DOHH2 (cell line): Measurements from ENCODE around the gene EPAS1.

ENCODE experiments used
- H3F3A ChIP-seq: fragments of 200-600 bp; sonication (generic), shearing (Covaris generic); 2 replicates; pipeline ENCODE4 v1.6.0; 2016; ENCODE audit warnings: antibody characterized with exemption, mild to moderate bottlenecking; ENCODE audit not compliant: control insufficient read depth, insufficient read depth
- H3K27ac ChIP-seq: fragments of 200-600 bp; sonication (generic); 2 replicates; pipeline ENCODE4 v1.5.1; 2014; ENCODE audit warnings: low read depth, mild to moderate bottlenecking, low read length, moderate library complexity
- H3K27me3 ChIP-seq: fragments of 200-600 bp; sonication (generic); 2 replicates; pipeline ENCODE4 v1.6.1; 2014; ENCODE audit warnings: mild to moderate bottlenecking, low read length, mixed read lengths; ENCODE audit not compliant: control insufficient read depth
- H3K36me3 ChIP-seq: fragments of 200-600 bp; sonication (generic); 2 replicates; pipeline ENCODE4 v1.6.1; 2014; ENCODE audit warnings: mild to moderate bottlenecking, low read length, moderate library complexity, mixed read lengths; ENCODE audit not compliant: control insufficient read depth
- H3K4me1 ChIP-seq: fragments of 200-600 bp; sonication (generic); 2 replicates; pipeline ENCODE4 v1.6.1; 2014; ENCODE audit warnings: mild to moderate bottlenecking, low read length, mixed read lengths; ENCODE audit not compliant: control insufficient read depth
- H3K4me2 ChIP-seq: fragments of 200-600 bp; sonication (generic); 2 replicates; pipeline ENCODE4 v1.6.0; 2014; ENCODE audit warnings: mild to moderate bottlenecking, low read length, moderate library complexity
- H3K4me3 ChIP-seq: fragments of 200-600 bp; sonication (generic); 2 replicates; pipeline ENCODE4 v1.5.1; 2014; ENCODE audit warnings: mild to moderate bottlenecking, low read length, mixed read lengths
- H3K79me2 ChIP-seq: fragments of 200-600 bp; sonication (generic); 2 replicates; pipeline ENCODE4 v1.6.1; 2014; ENCODE audit warnings: mild to moderate bottlenecking, low read length, mixed read lengths; ENCODE audit not compliant: control insufficient read depth
- H3K9me2 ChIP-seq: fragments of 200-600 bp; sonication (generic); replicated peaks from 2 replicates; pipeline ENCODE4 v1.6.1; 2014; ENCODE audit warnings: mild to moderate bottlenecking, low read length, mixed read lengths; ENCODE audit not compliant: control insufficient read depth
- H3K9me3 ChIP-seq: fragments of 200-600 bp; sonication (generic); 2 replicates; pipeline ENCODE4 v1.6.1; 2014; ENCODE audit warnings: antibody characterized with exemption, low read length, mixed read lengths; ENCODE audit not compliant: control insufficient read depth, insufficient read depth
- H4K20me1 ChIP-seq: fragments of 200-600 bp; sonication (generic); 2 replicates; pipeline ENCODE4 v1.6.0; 2014; ENCODE audit warnings: low read depth, mild to moderate bottlenecking, antibody characterized with exemption, low read length, moderate library complexity; ENCODE audit not compliant: control insufficient read depth, insufficient read depth
- CTCF ChIP-seq: fragments of 200-600 bp; sonication (generic); IDR thresholded peaks from one replicate; pipeline ENCODE4 v1.5.1; 2014; ENCODE audit warnings: antibody characterized with exemption, mild to moderate bottlenecking, low read depth, low read length; ENCODE audit not compliant: poor library complexity, severe bottlenecking
- EZH2phosphoT487 ChIP-seq: fragments of 200-600 bp; sonication (generic); IDR thresholded peaks from 2 replicates; pipeline ENCODE4 v1.6.1; 2017; ENCODE audit warnings: borderline replicate concordance, mild to moderate bottlenecking, antibody characterized with exemption, low read length, moderate library complexity, mixed read lengths

Gene EPAS1

GRCh38 chr2:46362667-46363012 is 65.4 kb downstream of the EPAS1 start:
- H3F3A ChIP-seq: no peaks in the 10 kb centered on the region
- no peaks in the 10 kb centered on the region for H3K9me3 ChIP-seq
- no peak overlapping the region for H3K4me2 ChIP-seq
- no peak overlapping the region for H3K27ac ChIP-seq
- H3K9me2 ChIP-seq: no peaks in the 10 kb centered on the region
- no peak overlapping the region for H3K4me3 ChIP-seq
- H3K4me1 ChIP-seq: no peaks in the 10 kb centered on the region
- no peak for TF ChIP-seq CTCF
- no peak for TF ChIP-seq EZH2phosphoT487
- no peaks in the 10 kb centered on the region for H3K36me3 ChIP-seq
- H3K27me3 ChIP-seq: peaks cover 10% of the 10 kb centered on the region
- no peaks in the 10 kb centered on the region for H3K79me2 ChIP-seq
- H4K20me1 ChIP-seq: no peaks in the 10 kb centered on the region

DNA sequence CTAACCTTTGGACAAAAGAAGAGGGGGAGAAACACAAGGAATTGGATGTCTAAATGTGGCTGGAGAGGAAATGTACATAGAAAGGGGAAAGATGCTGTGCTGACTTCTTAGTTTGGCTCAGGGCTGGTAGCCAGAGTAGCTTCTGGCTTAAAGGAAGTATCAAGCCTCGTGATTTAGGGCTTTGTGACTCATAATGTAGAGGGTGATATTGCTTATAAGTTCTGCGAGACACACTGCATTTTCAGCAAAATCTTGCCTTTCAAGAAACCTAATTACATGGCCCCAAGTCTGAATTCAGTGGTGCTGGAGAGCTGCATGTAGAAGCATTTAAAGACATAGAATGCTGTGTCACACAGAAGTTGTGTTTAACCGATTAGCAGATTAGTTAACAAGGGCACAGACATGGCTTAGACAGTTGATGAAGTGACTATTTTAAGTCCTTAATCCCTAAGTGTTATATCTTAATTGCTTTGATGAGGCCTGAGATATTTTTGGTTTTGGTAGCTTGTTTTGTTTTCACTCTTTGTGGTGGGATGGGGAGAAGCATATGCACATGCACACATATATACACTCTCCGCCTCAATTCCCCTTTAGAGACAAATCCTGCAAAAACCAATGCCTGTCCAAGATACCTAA is 66.4 kb downstream of the EPAS1 start:
- no peak overlapping the region for H3K27ac ChIP-seq
- no peak overlapping the region for H3K4me3 ChIP-seq
- H3K4me2 ChIP-seq: no peak overlapping the region
- H3K9me2 ChIP-seq: no peaks in the 10 kb centered on the region
- H4K20me1 ChIP-seq: no peaks in the 10 kb centered on the region
- peaks cover 17% of the 10 kb centered on the region for H3K27me3 ChIP-seq
- no peaks in the 10 kb centered on the region for H3K79me2 ChIP-seq
- H3F3A ChIP-seq: no peaks in the 10 kb centered on the region
- TF ChIP-seq CTCF (no peak), EZH2phosphoT487 (no peak)
- no peaks in the 10 kb centered on the region for H3K36me3 ChIP-seq
- H3K9me3 ChIP-seq: no peaks in the 10 kb centered on the region
- H3K4me1 ChIP-seq: peaks cover 6% of the 10 kb centered on the region

DNA sequence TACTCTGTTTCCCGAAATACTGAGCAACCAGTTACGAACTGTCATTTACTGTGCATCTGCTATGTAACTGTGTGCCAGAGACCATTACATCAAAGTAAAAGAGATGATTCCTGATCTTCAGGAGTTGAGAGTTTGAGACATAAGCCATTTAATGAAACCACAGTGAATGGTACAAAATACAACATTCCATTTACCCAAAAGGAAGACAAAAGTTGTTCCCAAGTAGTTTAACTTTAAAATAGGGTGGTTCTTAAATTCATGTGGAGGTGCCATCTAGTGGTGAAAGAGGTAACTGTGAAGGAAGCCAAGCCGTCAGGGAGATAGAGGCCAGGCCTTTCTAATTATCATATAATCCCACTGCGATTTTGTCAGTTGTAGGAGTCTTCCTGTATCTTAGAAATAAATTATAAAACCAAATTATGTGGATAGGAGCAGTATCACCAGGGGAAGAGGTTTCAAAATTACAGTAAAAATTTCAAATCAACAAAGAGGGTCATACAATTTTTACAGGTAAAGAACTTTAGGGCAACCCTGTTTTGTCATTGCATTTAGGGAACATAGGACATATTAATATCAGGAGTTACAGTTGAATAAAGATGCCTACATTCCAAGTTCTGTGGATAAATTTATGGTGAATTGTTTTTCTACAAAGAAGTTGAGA is 67.7 kb downstream of the EPAS1 start:
- Histone ChIP-seq H3K36me3 (no peaks in the 10 kb centered on the region), H3K79me2 (no peaks in the 10 kb centered on the region), H3K4me1 (peaks cover 6% of the 10 kb centered on the region)

More for the DNA sequence above, 67.7 kb downstream of the EPAS1 start:
- Histone ChIP-seq H3K27me3 (peaks cover 20% of the 10 kb centered on the region), H3K27ac (no peak overlapping the region), H3K4me2 (no peak overlapping the region), H4K20me1 (no peaks in the 10 kb centered on the region), H3F3A (no peaks in the 10 kb centered on the region), H3K9me3 (no peaks in the 10 kb centered on the region), H3K9me2 (no peaks in the 10 kb centered on the region), H3K4me3 (no peak overlapping the region)
- TF ChIP-seq EZH2phosphoT487: no peak
- TF ChIP-seq CTCF: peak; percentile 87
